GM12891 (cell line): ENCODE measurements around the gene HHAT.

Source experiments
- POLR2A ChIP-seq: IDR thresholded peaks from 2 replicates; pipeline ENCODE4 v1.6.1; 2011; ENCODE audit warnings: low read depth, low read length, control low read depth
- POLR2AphosphoS5 ChIP-seq: IDR thresholded peaks from 2 replicates; pipeline ENCODE4 v1.6.1; 2011; ENCODE audit warnings: low read depth, low read length, control low read depth
- POU2F2 ChIP-seq: IDR thresholded peaks from 2 replicates; pipeline ENCODE4 v1.6.1; 2011; ENCODE audit warnings: low read depth, mild to moderate bottlenecking, control low read depth, low read length, moderate library complexity
- TAF1 ChIP-seq: IDR thresholded peaks from 2 replicates; pipeline ENCODE4 v1.6.1; 2011; ENCODE audit warnings: low read depth, low read length, control low read depth

DNA sequence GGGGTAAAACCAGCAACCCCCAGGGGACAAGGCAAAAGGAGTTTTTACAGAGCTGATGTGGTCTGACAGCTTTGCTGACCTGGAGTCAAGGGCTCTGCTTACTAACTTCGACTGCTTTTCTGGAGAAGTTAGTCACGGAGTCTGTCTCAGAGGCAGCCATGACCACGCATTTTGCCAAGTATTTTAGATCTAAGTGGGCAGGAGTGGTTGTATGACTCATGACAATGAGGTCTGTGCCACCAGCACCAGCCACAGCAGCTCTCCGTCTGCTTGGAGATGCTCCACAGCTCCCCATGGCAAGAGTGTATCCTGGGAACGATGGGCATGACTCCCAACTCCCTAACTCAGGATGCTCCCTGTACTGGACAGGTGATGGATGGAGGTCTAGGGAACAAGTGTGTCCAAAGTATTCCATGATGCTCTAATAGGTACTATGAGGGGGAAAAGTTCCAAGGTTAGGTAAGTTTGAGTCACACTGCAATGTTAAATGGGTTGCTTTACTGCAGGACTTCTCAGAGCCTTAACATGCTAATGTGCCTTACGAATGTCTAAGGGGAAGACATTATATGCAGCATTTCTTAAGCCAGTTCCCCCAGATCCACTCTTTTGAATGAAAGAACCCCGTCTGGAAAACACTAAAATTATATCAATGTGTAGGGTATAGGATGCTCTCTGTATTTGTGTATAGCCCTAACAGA lies 359.0 kb downstream of the HHAT start:
- TF ChIP-seq POLR2AphosphoS5 (no peak), POLR2A (no peak), POU2F2 (no peak), TAF1 (no peak)
